Measurements from ENCODE around the gene SCGB1D1.

The SCGB1D1 gene, protein sequence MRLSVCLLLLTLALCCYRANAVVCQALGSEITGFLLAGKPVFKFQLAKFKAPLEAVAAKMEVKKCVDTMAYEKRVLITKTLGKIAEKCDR

DNA sequence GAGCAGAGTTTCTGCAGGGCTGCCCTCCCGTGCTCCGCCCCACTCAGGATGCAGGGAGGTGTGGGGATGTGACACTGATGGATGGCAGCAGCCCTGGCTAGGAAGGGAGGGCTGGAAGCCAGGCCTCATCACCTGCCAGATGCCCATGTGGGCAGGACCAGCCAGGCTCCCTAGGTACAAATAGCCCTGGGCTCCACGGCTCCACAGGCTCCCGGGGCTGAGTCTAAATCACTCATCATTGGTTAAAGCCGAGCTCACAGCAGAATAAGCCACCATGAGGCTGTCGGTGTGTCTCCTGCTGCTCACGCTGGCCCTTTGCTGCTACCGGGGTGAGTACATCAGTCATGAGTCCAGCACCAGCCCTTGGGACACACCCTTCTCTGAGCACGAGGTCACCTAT is at the start of gene SCGB1D1:
TSS of gene SCGB1D1 (plus strand) at position 206 of the 400 bp plus-strand sequence. CDS start at position 275, 69 bp downstream.
- DNase-seq: no peak

GRCh38 chr11:62140304-62141110 is 49.5 kb upstream of the SCGB1D1 start:
- no peak for DNase-seq

- no peak for DNase-seq
Measured at GRCh38 chr11:62141111-62142042, 48.6 kb upstream of the SCGB1D1 start.

DNA sequence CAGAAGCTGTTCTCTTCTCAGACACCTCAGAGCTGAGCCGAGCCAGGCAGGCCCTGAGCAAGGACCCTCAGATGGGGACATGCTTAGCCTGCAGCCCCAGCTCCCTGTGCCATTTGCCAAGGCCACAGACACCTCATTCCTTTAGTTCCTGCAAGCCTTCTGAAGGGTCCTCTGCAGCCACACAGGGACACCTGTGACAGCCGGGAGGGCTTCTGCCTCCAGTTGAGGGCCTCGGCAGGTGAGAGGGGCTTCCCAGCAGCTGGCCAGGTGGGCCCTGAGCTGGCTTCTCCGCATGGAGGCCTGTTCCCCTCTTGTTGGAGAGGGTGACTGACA is 48.0 kb upstream of the SCGB1D1 start:
- no peak for DNase-seq

DNA sequence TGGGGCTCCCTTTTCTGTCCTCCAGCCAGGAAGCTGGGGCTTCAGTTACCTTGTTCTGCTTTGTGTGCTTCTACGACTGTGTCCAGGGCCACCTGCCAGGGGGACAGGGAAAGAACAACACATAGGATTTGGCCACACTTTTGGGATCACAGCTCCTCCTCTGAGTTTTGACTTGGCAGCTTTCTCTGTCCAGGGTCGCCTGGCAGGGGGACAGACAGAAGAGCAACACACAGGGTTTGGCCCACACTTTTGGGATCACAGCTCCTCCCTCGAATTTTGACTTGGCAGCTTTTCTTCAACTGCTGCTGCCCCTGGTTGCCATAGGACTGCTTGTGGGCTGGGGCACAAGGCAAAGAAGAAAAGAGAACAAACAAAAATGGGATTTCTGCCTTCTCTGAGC is 47.1 kb upstream of the SCGB1D1 start:
- no peak for DNase-seq

GRCh38 chr11:62143727-62144126 is 46.3 kb upstream of the SCGB1D1 start:
- DNase-seq: no peak

DNA sequence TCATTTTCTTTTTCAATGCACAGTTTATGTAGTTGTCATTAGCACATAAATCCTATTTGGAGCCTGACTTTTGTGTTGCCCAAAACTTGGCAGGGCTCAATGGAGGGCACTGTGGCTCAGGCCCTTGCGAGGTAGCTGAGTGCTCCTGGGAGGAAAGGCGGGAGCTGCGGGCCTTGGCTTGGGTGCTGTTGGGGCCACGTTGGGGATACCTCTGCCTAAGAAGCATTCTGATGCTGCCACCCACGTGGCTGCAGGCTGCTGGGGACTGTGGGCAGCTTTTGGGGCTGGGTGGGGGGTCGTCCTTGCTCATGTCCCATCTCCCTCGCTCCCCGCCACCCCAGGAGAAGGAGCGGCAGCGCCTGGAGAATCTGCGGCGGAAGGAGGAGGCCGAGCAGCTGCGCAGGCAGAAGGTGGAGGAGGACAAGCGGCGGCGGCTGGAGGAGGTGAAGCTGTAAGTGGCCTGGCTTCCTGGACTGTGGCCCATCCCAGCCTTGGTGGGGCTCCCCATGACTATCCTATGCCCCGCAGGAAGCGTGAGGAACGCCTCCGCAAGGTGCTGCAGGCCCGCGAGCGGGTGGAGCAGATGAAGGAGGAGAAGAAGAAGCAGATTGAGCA is 45.3 kb upstream of the SCGB1D1 start:
- DNase-seq: no peak

GRCh38 chr11:62145261-62145871 is 44.6 kb upstream of the SCGB1D1 start:
- no peak for DNase-seq

DNA sequence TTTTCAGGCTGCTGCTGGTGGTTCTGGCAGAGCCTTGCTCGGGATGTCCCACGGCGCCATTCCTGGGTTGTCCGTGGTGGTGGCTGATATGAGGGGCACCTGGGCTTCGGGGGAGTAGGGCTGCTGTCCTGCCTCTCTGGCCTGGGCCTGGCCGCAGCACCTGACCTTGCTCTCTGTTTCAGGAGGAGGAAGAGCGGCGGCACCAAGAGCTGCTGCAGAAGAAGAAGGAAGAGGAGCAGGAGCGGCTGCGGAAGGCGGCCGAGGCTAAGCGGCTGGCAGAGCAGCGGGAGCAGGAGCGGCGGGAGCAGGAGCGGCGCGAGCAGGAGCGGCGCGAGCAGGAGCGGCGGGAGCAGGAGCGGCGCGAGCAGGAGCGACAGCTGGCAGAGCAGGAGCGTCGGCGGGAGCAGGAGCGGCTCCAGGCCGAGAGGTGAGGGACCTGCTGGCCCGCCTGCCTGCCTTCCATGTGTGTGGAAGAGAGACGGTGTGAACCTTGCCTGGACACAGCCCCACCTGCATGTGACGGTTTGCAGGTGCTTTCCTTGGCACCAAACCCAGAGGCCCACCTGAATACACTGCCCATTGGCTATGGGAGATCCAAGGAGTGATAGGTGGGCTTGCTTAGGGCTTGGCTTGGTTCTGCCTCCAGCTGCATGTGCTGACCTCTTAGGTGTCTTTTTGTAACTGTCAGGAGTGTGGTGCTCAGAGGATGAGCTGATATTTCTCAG is 43.4 kb upstream of the SCGB1D1 start:
- DNase-seq: no peak

- DNase-seq: no peak
Measured at GRCh38 chr11:62147545-62147944, 42.5 kb upstream of the SCGB1D1 start.

DNA sequence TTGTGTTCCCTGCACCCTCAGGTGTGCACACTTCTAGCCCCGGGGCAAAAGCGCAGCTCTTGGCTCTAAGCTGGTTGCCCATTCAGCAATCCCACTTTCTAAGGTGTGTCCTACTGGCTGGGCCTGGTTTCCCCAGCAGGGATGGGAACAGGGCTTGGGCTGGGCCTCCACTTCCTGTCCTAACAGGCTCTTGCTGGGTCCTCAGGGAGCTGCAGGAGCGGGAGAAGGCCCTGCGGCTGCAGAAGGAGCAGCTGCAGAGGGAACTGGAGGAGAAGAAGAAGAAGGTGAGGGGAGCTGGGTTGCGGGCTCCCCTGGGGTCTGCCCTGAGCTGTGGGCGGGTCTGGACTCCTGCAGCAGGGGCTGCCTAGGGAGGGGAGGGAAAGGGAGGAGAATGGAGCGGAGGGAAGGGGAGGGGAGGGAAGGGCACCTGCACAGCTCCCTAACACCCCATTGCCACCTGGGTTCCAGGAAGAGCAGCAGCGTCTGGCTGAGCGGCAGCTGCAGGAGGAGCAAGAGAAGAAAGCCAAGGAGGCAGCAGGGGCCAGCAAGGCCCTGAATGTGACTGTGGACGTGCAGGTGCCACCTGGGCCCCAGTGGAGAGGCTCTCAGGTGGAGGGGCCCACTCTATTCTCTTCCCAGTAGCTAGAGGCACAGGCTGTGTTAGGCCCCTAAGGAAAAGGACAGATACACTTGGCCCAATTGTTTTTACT is 41.6 kb upstream of the SCGB1D1 start:
- DNase-seq: no peak

- DNase-seq: no peak
Measured at GRCh38 chr11:62149986-62150886, 39.8 kb upstream of the SCGB1D1 start.

DNA sequence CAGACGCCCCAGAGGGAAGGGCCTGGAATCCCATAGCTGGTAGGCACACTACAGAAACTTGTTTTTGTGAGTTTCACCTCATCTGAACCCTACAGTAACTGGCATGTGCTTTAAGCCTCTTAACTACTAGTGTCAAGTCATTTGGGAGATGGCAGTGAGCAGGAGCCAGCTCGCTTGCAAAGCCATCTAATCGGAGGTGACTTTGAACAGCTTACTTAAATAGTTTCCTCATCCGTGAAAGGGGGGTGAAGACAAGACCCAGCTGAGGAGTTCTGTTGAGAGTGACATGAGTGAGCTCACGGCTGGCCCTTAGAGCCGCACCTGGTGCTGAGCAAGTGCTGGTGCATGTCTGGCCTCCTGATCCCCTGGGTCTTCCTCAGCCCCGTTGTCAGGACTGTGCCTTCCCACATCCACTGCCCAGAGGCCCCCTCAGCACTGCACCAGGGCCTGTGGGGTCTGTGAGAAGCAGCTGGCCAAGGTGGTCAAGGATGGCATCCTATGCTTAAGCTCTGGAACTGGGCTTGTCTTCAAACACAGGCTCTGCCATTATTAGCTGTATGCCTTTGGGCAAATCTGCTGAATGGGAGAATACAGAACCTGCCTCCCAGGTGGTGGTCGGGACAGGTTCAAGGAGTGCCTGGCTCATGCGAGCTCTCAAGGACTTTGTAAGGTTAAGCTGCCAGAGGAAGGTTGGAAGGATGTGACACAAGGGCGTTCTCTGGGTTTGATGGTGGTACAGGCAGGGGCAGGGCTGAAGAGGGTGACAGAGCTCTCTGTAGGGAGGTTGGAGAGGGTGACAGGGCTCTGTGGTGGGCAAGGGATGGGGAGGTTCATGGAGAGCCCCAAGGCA is 38.9 kb upstream of the SCGB1D1 start:
- DNase-seq: no peak

DNA sequence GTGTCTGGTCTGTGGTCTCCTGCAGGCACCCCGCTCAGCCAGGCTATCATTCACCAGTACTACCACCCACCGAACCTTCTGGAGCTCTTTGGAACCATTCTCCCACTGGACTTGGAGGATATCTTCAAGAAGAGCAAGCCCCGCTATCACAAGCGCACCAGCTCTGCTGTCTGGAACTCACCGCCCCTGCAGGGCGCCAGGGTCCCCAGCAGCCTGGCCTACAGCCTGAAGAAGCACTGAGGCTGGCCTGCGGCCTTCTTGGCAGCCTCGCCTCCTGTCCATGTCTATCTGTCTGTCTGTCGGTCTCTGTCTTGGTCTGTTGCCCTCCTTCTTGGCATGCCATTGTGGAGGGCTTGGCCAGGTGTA is 38.3 kb upstream of the SCGB1D1 start:
- DNase-seq: no peak

GRCh38 chr11:62152245-62153086 is 37.5 kb upstream of the SCGB1D1 start:
- no peak for DNase-seq

- DNase-seq: no peak
Measured at GRCh38 chr11:62153087-62153395, 37.0 kb upstream of the SCGB1D1 start.

DNA sequence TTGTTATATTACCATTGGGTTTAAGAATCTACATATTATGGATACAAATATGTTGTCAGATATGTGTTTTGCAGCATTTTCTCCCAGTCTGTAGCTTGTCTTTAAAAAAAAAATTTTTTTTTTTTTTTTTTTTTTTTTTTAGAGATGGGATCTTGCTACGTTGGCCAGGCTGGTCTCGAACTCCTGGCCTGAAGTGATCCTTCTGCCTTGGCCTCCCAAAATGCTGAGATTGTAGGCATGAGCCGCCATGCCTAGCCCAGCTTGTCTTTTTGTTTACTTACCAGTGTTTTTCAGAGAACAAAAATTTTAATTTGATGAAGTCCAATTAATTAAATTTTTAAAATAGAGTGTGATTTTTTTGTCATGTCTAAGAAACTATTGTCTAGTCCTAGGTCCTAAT is 36.4 kb upstream of the SCGB1D1 start:
- DNase-seq: no peak

DNA sequence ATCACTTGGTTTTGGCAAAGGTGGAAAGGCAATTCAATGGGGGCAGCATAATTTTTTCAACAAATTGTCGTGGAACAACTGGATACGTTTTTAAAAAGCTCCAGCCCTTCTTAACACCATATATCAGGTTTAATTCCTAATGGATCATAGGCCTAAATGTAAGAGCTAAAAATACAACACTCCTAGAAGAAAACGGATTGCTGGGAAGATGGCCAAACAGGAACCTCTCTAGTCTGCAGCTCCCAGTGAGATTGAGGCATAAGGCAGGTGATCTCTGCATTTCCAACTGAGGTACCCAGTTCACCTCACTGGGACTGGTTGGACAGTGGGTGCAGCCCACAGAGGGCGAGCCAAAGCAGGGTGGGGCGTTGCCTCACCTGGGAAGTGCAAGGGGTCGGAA is 32.4 kb upstream of the SCGB1D1 start:
- DNase-seq: no peak

- DNase-seq: no peak
Measured at GRCh38 chr11:62166371-62166770, 23.6 kb upstream of the SCGB1D1 start.

Data from HCEC 1CT (cell line).